ENCODE measurements around the gene SMYD4. TPM values are rescaled to one million over a fixed set of nuclear protein-coding genes. Genes with fewer than 3 reads are reported as not detected.

The SMYD4 gene
- polyA plus RNA-seq, 1 donor from 2014 or later, result 6.8 TPM

DNA sequence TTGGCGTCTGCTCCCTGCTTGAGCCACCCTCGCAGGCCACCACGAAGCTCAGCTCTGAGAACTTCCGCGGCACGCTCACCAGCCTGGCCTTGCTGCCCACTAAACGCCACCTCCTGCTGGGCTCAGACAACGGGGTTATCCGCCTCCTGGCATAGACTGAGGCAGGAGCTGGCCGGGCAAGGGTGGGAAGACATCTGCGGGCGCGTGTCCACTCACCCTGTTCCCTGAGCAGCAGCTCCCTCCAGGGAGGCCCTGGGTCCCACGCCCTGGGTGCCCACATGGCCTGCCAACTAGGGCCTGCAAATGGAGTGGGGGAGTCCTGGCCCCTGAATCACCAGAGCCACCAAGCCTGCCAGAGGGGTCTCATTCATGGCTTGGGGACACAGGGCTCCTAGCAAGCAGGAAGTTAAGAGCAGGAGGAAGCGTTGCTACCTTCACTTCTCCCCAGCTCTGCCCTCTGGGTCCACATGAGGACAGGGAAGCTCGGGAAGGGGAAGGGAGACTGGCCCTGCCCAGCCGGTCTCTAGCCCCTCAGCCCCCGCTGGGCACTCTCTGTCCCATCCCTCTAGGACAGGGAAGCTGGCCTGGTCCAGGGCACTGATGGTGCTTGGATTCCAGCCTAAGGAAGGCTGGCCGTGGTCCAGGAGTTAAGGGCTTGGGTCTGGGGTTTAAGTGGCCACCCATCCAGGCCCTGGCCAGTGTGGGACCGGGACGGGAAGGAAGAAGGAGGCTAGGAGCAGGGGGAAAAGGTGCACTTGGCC lies 92.0 kb downstream of the SMYD4 start:
- Histone ChIP-seq H3K9ac (ENCODE audit: low read length) (no peak overlapping the region), H3F3A (ENCODE audit: insufficient read depth, low read length, poor library complexity, severe bottlenecking) (no peaks in the 10 kb centered on the region), H3K27ac (ENCODE audit: low read length) (no peak overlapping the region), H3K36me3 (ENCODE audit: insufficient read depth, low read length) (no peaks in the 10 kb centered on the region), H2AFZ (ENCODE audit: low read depth, low read length) (no peak overlapping the region), H4K20me1 (ENCODE audit: insufficient read depth) (no peaks in the 10 kb centered on the region), H3K4me2 (ENCODE audit: low read length) (no peak overlapping the region), H3K9me3 (ENCODE audit: low read length) (no peaks in the 10 kb centered on the region), H3K9me2 (ENCODE audit: insufficient read depth, low read length) (no peaks in the 10 kb centered on the region), H3K27me3 (ENCODE audit: insufficient read depth, low read depth, low read length) (no peaks in the 10 kb centered on the region), H3K79me2 (replicated peaks; ENCODE audit: insufficient read depth, low read length) (no peaks in the 10 kb centered on the region), H3K4me3 (ENCODE audit: low read length) (no peak overlapping the region)
- no peak for TF ChIP-seq TAF1 (IDR thresholded peaks at IDR 0.05; ENCODE audit: low read depth)
- no peak for TF ChIP-seq MXI1 (conservative IDR thresholded peaks at IDR 0.05; ENCODE audit: poor library complexity, severe bottlenecking)
- no peak for TF ChIP-seq EP300 (conservative IDR thresholded peaks at IDR 0.05; ENCODE audit: poor library complexity, severe bottlenecking)
- TF ChIP-seq, protein P1, sequence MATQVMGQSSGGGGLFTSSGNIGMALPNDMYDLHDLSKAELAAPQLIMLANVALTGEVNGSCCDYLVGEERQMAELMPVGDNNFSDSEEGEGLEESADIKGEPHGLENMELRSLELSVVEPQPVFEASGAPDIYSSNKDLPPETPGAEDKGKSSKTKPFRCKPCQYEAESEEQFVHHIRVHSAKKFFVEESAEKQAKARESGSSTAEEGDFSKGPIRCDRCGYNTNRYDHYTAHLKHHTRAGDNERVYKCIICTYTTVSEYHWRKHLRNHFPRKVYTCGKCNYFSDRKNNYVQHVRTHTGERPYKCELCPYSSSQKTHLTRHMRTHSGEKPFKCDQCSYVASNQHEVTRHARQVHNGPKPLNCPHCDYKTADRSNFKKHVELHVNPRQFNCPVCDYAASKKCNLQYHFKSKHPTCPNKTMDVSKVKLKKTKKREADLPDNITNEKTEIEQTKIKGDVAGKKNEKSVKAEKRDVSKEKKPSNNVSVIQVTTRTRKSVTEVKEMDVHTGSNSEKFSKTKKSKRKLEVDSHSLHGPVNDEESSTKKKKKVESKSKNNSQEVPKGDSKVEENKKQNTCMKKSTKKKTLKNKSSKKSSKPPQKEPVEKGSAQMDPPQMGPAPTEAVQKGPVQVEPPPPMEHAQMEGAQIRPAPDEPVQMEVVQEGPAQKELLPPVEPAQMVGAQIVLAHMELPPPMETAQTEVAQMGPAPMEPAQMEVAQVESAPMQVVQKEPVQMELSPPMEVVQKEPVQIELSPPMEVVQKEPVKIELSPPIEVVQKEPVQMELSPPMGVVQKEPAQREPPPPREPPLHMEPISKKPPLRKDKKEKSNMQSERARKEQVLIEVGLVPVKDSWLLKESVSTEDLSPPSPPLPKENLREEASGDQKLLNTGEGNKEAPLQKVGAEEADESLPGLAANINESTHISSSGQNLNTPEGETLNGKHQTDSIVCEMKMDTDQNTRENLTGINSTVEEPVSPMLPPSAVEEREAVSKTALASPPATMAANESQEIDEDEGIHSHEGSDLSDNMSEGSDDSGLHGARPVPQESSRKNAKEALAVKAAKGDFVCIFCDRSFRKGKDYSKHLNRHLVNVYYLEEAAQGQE (IDR thresholded peaks at IDR 0.05; ENCODE audit: borderline replicate concordance), result no peak
- no peak for TF ChIP-seq EZH2 (IDR thresholded peaks at IDR 0.05; ENCODE audit: borderline replicate concordance, insufficient read depth, low read length, poor library complexity, severe bottlenecking)
- no peak for TF ChIP-seq SMC3 (conservative IDR thresholded peaks at IDR 0.05; ENCODE audit: poor library complexity)
- no peak for TF ChIP-seq POLR2AphosphoS5 (IDR thresholded peaks at IDR 0.05)
- TF ChIP-seq RAD21 (conservative IDR thresholded peaks at IDR 0.05), result no peak
- TF ChIP-seq, protein P2, sequence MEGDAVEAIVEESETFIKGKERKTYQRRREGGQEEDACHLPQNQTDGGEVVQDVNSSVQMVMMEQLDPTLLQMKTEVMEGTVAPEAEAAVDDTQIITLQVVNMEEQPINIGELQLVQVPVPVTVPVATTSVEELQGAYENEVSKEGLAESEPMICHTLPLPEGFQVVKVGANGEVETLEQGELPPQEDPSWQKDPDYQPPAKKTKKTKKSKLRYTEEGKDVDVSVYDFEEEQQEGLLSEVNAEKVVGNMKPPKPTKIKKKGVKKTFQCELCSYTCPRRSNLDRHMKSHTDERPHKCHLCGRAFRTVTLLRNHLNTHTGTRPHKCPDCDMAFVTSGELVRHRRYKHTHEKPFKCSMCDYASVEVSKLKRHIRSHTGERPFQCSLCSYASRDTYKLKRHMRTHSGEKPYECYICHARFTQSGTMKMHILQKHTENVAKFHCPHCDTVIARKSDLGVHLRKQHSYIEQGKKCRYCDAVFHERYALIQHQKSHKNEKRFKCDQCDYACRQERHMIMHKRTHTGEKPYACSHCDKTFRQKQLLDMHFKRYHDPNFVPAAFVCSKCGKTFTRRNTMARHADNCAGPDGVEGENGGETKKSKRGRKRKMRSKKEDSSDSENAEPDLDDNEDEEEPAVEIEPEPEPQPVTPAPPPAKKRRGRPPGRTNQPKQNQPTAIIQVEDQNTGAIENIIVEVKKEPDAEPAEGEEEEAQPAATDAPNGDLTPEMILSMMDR (IDR thresholded peaks at IDR 0.05; ENCODE audit: poor library complexity, severe bottlenecking), result no peak

DNA sequence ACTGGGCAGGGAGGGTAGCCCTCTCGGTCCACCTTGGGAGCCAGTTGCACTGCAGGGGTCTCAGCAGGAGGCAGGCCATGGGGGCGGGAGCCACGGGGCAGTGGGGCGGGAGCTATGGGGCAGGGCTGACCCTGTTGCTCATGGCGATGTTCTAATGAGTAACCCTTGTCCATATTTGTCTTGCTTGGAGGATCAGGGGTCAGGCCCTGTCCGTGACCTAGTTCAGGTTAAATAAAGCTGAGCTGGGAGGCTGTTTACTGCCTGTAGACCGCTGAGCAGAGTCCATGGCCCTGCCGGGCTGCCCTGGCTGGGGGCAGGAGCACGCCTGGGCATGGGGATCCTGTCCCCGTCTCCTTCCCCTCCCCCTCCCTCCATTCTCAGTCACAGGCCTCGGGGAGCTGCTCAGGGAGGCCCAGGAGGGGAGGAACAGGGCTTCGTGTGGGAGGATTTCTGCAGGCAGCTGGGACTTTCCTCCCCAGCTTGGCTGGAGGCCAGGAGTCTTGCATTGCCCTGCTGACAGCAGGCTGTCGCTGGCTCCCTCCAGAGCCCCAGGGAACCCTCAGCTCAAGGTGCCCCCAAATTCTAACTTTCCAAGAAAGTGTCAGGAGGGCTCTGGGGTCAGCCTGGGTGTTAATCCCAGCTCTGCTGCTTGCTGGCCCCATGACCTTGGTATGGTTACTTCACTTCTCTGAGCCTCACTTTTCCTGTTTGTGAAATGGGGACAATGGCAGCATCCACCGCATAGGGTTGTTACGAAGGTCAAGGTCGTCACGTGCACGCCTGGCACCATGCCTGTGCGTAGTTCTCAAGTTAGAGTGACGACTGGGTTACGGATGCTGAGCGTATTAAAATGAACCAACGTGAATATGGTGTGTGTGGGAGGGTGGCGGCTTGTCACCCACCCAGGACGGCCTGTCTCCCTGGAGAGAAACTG lies 93.1 kb downstream of the SMYD4 start:
- Histone ChIP-seq H3K27me3 (ENCODE audit: insufficient read depth, low read depth, low read length) (no peaks in the 10 kb centered on the region), H3F3A (ENCODE audit: insufficient read depth, low read length, poor library complexity, severe bottlenecking) (no peaks in the 10 kb centered on the region), H3K4me3 (ENCODE audit: low read length) (no peak overlapping the region), H2AFZ (ENCODE audit: low read depth, low read length) (no peak overlapping the region), H3K79me2 (replicated peaks; ENCODE audit: insufficient read depth, low read length) (no peaks in the 10 kb centered on the region), H3K9me2 (ENCODE audit: insufficient read depth, low read length) (no peaks in the 10 kb centered on the region), H3K4me2 (ENCODE audit: low read length) (no peak overlapping the region), H3K27ac (ENCODE audit: low read length) (no peak overlapping the region), H3K9ac (ENCODE audit: low read length) (no peak overlapping the region), H3K9me3 (ENCODE audit: low read length) (no peaks in the 10 kb centered on the region), H4K20me1 (ENCODE audit: insufficient read depth) (no peaks in the 10 kb centered on the region), H3K36me3 (ENCODE audit: insufficient read depth, low read length) (no peaks in the 10 kb centered on the region)
- TF ChIP-seq MXI1 (conservative IDR thresholded peaks at IDR 0.05; ENCODE audit: poor library complexity, severe bottlenecking) (no peak), TAF1 (IDR thresholded peaks at IDR 0.05; ENCODE audit: low read depth) (no peak), SMC3 (conservative IDR thresholded peaks at IDR 0.05; ENCODE audit: poor library complexity) (no peak), EZH2 (IDR thresholded peaks at IDR 0.05; ENCODE audit: borderline replicate concordance, insufficient read depth, low read length, poor library complexity, severe bottlenecking) (no peak), EP300 (conservative IDR thresholded peaks at IDR 0.05; ENCODE audit: poor library complexity, severe bottlenecking) (no peak), POLR2AphosphoS5 (IDR thresholded peaks at IDR 0.05) (no peak), RAD21 (conservative IDR thresholded peaks at IDR 0.05) (no peak)
- TF ChIP-seq, protein P2 (IDR thresholded peaks at IDR 0.05; ENCODE audit: poor library complexity, severe bottlenecking), result no peak
- TF ChIP-seq, protein P1 (IDR thresholded peaks at IDR 0.05; ENCODE audit: borderline replicate concordance), result no peak

All from neural cell (in vitro differentiated cells).